CD14-positive monocyte (primary cell): ENCODE measurements around the gene GFRAL. TPM values are rescaled to one million over a fixed set of nuclear protein-coding genes. Genes with fewer than 3 reads are reported as not detected.

Experiments used
- DNase-seq, 3 donors: peaks; one replicate each; pipeline ENCODE4 v3.0.0-alpha.2; 2011 to 2022
- H2AFZ ChIP-seq: 2 replicates; pipeline ENCODE4 v1.6.0; 2012; ENCODE audit warnings: mild to moderate bottlenecking, low read depth, low read length, inconsistent platforms; ENCODE audit not compliant: insufficient read depth, poor library complexity, severe bottlenecking
- H3K27ac ChIP-seq, 2 donors: 1 replicate in 1 of 2; 2 replicates in 1 of 2; pipeline ENCODE4 v1.5.1; 2012 to 2013; ENCODE audit warnings: low read length in 2 of 2, control low read depth in 1 of 2, inconsistent platforms in 1 of 2, low read depth in 1 of 2, mild to moderate bottlenecking in 1 of 2
- H3K27me3 ChIP-seq, 2 donors: one replicate each; pipeline versions ENCODE4 v1.6.0 to v1.6.1; 2011 to 2013; ENCODE audit warnings: low read length in 2 of 2; ENCODE audit not compliant: control insufficient read depth in 2 of 2, insufficient read depth in 2 of 2
- H3K36me3 ChIP-seq, 2 donors: replicated peaks in 1 of 2; 1 replicate in 1 of 2; 2 replicates in 1 of 2; pipeline versions ENCODE4 v1.5.1 to v1.6.1; 2012 to 2013; ENCODE audit warnings: low read length in 2 of 2, control low read depth in 1 of 2, inconsistent platforms in 1 of 2, mild to moderate bottlenecking in 1 of 2; ENCODE audit not compliant: insufficient read depth in 2 of 2, control insufficient read depth in 1 of 2
- H3K4me1 ChIP-seq, 2 donors: 1 replicate in 1 of 2; 2 replicates in 1 of 2; pipeline versions ENCODE4 v1.5.1 to v1.6.1; 2012 to 2013; ENCODE audit warnings: low read length in 2 of 2, control low read depth in 1 of 2, inconsistent platforms in 1 of 2, mild to moderate bottlenecking in 1 of 2, moderate library complexity in 1 of 2; ENCODE audit not compliant: insufficient read depth in 2 of 2, control insufficient read depth in 1 of 2
- H3K4me2 ChIP-seq: replicated peaks from 2 replicates; pipeline ENCODE3; 2012; ENCODE audit warnings: low read length, moderate library complexity, mild to moderate bottlenecking; ENCODE audit not compliant: poor library complexity, severe bottlenecking; ENCODE audit errors: extremely low read depth
- H3K4me3 ChIP-seq, 3 experiments: fragments of 200-600 bp in 1 of 3; sonication (generic) in 1 of 3; replicated peaks in 1 of 3; 1 replicate in 2 of 3; 2 replicates in 1 of 3; pipeline ENCODE4 v1.5.1; 2011 to 2013; ENCODE audit warnings: low read length in 3 of 3, mild to moderate bottlenecking in 3 of 3, control low read depth in 2 of 3, low read depth in 2 of 3, inconsistent platforms in 1 of 3, moderate library complexity in 1 of 3
- H3K79me2 ChIP-seq: 2 replicates; pipeline ENCODE4 v1.6.0; 2012; ENCODE audit warnings: mild to moderate bottlenecking, control low read depth, inconsistent platforms, low read length, moderate library complexity; ENCODE audit not compliant: insufficient read depth
- H3K9ac ChIP-seq: 2 replicates; pipeline ENCODE4 v1.6.0; 2017; ENCODE audit warnings: low read length, mild to moderate bottlenecking; ENCODE audit not compliant: insufficient read depth, poor library complexity, severe bottlenecking
- H3K9me3 ChIP-seq, 2 donors: replicated peaks in 1 of 2; 1 replicate in 1 of 2; 2 replicates in 1 of 2; pipeline versions ENCODE4 v1.5.1 to v1.6.1; 2012 to 2013; ENCODE audit warnings: low read length in 2 of 2, control low read depth in 1 of 2; ENCODE audit not compliant: control insufficient read depth in 1 of 2, insufficient read depth in 1 of 2
- H4K20me1 ChIP-seq: 2 replicates; pipeline ENCODE4 v1.6.0; 2012; ENCODE audit warnings: mild to moderate bottlenecking, low read length, control low read depth, moderate library complexity; ENCODE audit not compliant: insufficient read depth
- H3K27ac Mint-ChIP-seq, 7 donors: one replicate each; pipeline ENCODE4 v1.8.0; 2020; ENCODE audit warnings: mild to moderate bottlenecking in 7 of 7, mixed read lengths in 7 of 7, moderate library complexity in 6 of 7, inconsistent platforms in 2 of 7
- H3K27me3 Mint-ChIP-seq, 3 donors: one replicate each; pipeline ENCODE4 v1.8.0; 2021 to 2022; ENCODE audit warnings: low read depth in 3 of 3, mild to moderate bottlenecking in 3 of 3, mixed read lengths in 3 of 3, moderate library complexity in 3 of 3, inconsistent platforms in 1 of 3
- H3K36me3 Mint-ChIP-seq, 2 donors: one replicate each; pipeline ENCODE4 v1.8.0; 2020; ENCODE audit warnings: mixed read lengths in 2 of 2, inconsistent platforms in 1 of 2, mild to moderate bottlenecking in 1 of 2
- H3K4me1 Mint-ChIP-seq: one replicate; pipeline ENCODE4 v1.8.0; 2020; ENCODE audit warnings: mild to moderate bottlenecking, mixed read lengths
- H3K4me3 Mint-ChIP-seq, 2 donors: one replicate each; pipeline ENCODE4 v1.8.0; 2020; ENCODE audit warnings: mild to moderate bottlenecking in 2 of 2, mixed read lengths in 2 of 2, moderate library complexity in 1 of 2
- H3K9me3 Mint-ChIP-seq, 7 donors: one replicate each; pipeline ENCODE4 v1.8.0; 2020 to 2022; ENCODE audit warnings: mixed read lengths in 7 of 7, mild to moderate bottlenecking in 6 of 7, moderate library complexity in 6 of 7, inconsistent platforms in 2 of 7
- WGBS: methylation state at CpG from one replicate; pipeline ENCODE4 v1.1.5; 2013; ENCODE audit warnings: missing lambda C conversion rate; ENCODE audit not compliant: insufficient coverage; 5-methylcytosine and 5-hydroxymethylcytosine counted together
- intact Hi-C, 2 donors: fragments of 100-400 bp; cut with micrococcal nuclease; formaldehyde crosslinking; loops; one replicate each; pipeline versions ENCODE4 v1.15.0 to v1.15.1; 2023
- polyA plus RNA-seq, 3 donors: library from polyadenylated mRNA; depleted of rRNA in 1 of 3; unstranded in 2 of 3; stranded (reverse) in 1 of 3; fragments of 300-500 nt in 2 of 3; fragments of >200 nt in 1 of 3; fragmentation: Illumina TruSeq in 2 of 3; gene quantifications; 1 replicate in 2 of 3; 2 replicates in 1 of 3; pipeline ENCODE4 v1.2.3, GENCODE V29; 2012 to 2021
- TF ChIP-seq, protein P1 (sequence below): fragments of 200-600 bp; IDR thresholded peaks from one replicate; pipeline ENCODE4 v1.8.0; 2022; ENCODE audit warnings: antibody characterized with exemption, mild to moderate bottlenecking

The GFRAL gene
- polyA plus RNA-seq, 3 donors: not detected

DNA sequence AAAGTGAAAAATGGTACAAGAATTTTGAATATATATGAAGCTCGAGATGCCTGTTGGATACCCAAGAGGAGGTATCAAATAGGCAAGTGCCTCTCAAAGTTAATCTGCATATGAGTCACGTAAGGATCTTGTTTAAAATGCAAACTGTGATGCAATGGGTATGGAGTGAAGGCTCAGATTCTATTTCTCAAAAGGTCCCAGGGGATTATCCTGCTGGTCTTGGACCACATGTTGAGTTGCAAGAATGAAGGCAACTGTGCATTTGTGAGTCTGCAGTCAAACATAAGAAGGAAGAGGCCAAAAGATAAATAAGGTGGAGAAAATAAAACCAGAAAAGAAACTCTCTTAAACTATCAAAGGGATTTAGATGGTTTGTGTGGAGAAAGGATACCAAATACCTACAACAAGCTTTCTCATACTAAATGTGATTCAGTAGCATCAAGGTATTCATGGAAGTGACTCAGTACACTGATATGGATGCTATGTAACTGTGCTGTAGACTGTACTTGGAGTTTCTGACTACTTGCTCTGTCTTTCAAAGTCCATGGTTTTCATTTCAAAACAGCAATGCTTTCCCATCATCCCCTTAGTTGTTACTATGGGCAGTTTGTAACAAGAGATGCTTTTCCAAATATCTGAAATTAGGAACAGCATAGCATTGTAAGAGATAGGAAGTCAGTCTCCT lies 106.3 kb downstream of the GFRAL start:
- no peak overlapping the region for H3K4me2 ChIP-seq
- Mint-ChIP-seq H3K36me3 (no peaks in the 10 kb centered on the region), H3K4me3 (no peak overlapping the region), H3K4me1 (no peaks in the 10 kb centered on the region), H3K27ac (no peak overlapping the region), H3K27me3 (no peaks in the 10 kb centered on the region), H3K9me3 (peaks cover 0 to 3% (median 0%) of the 10 kb centered on the region in 7 donors)
- intact Hi-C loops: no loop called here
- 54% methylated on average over 2 of the region's 2 CpGs for WGBS
- TF ChIP-seq, protein P1, sequence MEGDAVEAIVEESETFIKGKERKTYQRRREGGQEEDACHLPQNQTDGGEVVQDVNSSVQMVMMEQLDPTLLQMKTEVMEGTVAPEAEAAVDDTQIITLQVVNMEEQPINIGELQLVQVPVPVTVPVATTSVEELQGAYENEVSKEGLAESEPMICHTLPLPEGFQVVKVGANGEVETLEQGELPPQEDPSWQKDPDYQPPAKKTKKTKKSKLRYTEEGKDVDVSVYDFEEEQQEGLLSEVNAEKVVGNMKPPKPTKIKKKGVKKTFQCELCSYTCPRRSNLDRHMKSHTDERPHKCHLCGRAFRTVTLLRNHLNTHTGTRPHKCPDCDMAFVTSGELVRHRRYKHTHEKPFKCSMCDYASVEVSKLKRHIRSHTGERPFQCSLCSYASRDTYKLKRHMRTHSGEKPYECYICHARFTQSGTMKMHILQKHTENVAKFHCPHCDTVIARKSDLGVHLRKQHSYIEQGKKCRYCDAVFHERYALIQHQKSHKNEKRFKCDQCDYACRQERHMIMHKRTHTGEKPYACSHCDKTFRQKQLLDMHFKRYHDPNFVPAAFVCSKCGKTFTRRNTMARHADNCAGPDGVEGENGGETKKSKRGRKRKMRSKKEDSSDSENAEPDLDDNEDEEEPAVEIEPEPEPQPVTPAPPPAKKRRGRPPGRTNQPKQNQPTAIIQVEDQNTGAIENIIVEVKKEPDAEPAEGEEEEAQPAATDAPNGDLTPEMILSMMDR: no peak
- H2AFZ ChIP-seq: no peak overlapping the region
- no peaks in the 10 kb centered on the region for H3K4me1 ChIP-seq
- no peak overlapping the region for H3K4me3 ChIP-seq
- H4K20me1 ChIP-seq: no peaks in the 10 kb centered on the region
- H3K27me3 ChIP-seq: no peaks in the 10 kb centered on the region
- H3K36me3 ChIP-seq: no peaks in the 10 kb centered on the region
- H3K9ac ChIP-seq: no peak overlapping the region
- no peak for DNase-seq
- H3K79me2 ChIP-seq: no peaks in the 10 kb centered on the region
- no peaks in the 10 kb centered on the region for H3K9me3 ChIP-seq
- H3K27ac ChIP-seq: no peak overlapping the region

DNA sequence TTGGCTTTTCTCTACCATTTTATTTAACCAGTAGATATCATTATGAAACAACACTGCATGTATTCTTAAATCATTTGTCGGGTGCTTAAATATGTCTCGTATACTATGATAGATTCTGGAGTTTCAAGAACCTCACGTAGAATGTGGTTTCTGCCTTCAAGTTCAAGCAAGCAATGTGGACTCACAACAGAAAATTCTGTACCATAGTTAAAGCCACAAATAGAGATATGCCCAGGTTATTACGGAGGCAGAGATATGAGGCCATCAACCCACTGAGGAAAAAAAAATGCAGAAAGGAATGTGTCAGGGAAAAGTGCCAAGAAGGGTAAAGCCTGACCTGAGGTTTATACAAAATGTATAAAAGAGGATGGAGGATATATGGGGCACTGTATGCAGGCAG lies 109.9 kb downstream of the GFRAL start:
- no CpG with 5 or more reads among the region's 4 CpGs for WGBS
- H3K27me3 ChIP-seq: no peaks in the 10 kb centered on the region
- no peaks in the 10 kb centered on the region for H3K79me2 ChIP-seq
- no peak for DNase-seq
- Mint-ChIP-seq H3K27ac (no peak overlapping the region), H3K9me3 (peaks cover 0 to 1% (median 0%) of the 10 kb centered on the region in 7 donors), H3K27me3 (peaks cover 0 to 4% (median 1%) of the 10 kb centered on the region in 3 donors), H3K4me3 (no peak overlapping the region), H3K4me1 (no peaks in the 10 kb centered on the region), H3K36me3 (no peaks in the 10 kb centered on the region)
- intact Hi-C loops: no loop called here
- no peak overlapping the region for H3K27ac ChIP-seq
- no peaks in the 10 kb centered on the region for H3K9me3 ChIP-seq
- H3K9ac ChIP-seq: no peak overlapping the region
- TF ChIP-seq, protein P1: no peak
- H3K4me3 ChIP-seq: no peak overlapping the region
- no peak overlapping the region for H2AFZ ChIP-seq
- no peak overlapping the region for H3K4me2 ChIP-seq
- no peaks in the 10 kb centered on the region for H3K4me1 ChIP-seq
- H3K36me3 ChIP-seq: no peaks in the 10 kb centered on the region
- H4K20me1 ChIP-seq: no peaks in the 10 kb centered on the region
